PFSK-1 (cell line): ENCODE data around the gene DDX56.

Experiments used
- POLR2AphosphoS5 ChIP-seq: IDR thresholded peaks from 2 replicates; pipeline ENCODE4 v1.6.1; 2012; ENCODE audit warnings: low read depth, mild to moderate bottlenecking, control low read depth, low read length, moderate library complexity
- TF ChIP-seq, protein P1 (sequence below), 2 experiments: IDR thresholded peaks; 2 replicates each; pipeline versions ENCODE4 v1.6.1 to v1.8.0; 2011 to 2012; ENCODE audit warnings: low read depth in 2 of 2, low read length in 2 of 2, control low read depth in 1 of 2, inconsistent platforms in 1 of 2, mild to moderate bottlenecking in 1 of 2, moderate library complexity in 1 of 2; ENCODE audit not compliant: insufficient read depth in 1 of 2

DNA sequence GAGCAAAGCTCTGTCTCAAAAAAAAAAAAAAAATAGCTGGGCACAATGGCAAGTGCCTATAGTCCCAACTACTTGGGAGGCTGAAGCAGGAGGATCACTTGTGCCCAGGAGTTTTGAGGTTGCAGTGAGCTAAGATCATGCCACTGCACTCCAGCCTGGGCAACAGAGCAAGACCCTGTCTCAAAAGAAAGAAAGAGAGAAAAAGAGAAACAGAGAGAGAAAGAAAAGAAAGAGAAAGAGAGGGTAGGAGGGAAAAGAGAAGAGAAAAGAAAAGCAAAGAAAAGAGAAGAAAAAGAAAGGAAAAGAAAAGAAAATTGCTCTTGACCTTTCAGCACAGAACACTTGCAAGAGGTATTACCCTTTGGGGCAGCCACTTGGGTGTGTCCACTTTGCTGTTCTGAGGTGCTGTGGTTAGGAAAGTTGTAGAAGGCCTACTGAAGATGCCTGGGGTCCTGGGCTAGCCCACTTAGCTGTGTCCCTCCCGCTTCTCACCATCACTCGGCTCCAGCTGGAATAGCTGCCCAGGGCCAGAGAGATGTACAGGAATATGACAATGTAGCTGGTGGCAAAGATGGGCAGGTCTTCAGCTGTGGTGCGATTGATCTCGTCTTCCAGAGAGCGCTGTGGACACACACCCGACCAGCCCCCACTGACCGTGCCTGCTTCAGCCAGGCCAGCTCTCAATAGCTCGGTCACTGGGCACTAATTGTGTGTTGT lies 38.2 kb downstream of the DDX56 start:
- no peak for TF ChIP-seq POLR2AphosphoS5
- TF ChIP-seq, protein P1, sequence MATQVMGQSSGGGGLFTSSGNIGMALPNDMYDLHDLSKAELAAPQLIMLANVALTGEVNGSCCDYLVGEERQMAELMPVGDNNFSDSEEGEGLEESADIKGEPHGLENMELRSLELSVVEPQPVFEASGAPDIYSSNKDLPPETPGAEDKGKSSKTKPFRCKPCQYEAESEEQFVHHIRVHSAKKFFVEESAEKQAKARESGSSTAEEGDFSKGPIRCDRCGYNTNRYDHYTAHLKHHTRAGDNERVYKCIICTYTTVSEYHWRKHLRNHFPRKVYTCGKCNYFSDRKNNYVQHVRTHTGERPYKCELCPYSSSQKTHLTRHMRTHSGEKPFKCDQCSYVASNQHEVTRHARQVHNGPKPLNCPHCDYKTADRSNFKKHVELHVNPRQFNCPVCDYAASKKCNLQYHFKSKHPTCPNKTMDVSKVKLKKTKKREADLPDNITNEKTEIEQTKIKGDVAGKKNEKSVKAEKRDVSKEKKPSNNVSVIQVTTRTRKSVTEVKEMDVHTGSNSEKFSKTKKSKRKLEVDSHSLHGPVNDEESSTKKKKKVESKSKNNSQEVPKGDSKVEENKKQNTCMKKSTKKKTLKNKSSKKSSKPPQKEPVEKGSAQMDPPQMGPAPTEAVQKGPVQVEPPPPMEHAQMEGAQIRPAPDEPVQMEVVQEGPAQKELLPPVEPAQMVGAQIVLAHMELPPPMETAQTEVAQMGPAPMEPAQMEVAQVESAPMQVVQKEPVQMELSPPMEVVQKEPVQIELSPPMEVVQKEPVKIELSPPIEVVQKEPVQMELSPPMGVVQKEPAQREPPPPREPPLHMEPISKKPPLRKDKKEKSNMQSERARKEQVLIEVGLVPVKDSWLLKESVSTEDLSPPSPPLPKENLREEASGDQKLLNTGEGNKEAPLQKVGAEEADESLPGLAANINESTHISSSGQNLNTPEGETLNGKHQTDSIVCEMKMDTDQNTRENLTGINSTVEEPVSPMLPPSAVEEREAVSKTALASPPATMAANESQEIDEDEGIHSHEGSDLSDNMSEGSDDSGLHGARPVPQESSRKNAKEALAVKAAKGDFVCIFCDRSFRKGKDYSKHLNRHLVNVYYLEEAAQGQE (IDR thresholded peaks at IDR 0.05; ENCODE audit: insufficient read depth in 1 of 2, low read depth in 2 of 2, low read length in 2 of 2) = no peak
